Esophagus (tissue), 2 donors: ENCODE measurements around the gene DTNB. TPM values are rescaled to one million over a fixed set of nuclear protein-coding genes. Genes with fewer than 3 reads are reported as not detected.
"Not testable (repeated sequence)": the region's sequence is repeated elsewhere in the genome, so short reads cannot be mapped to it uniquely, and the experiment has no call there.

ENCODE experiments used
- H3K27ac ChIP-seq, 2 donors: one replicate each; pipeline ENCODE4 v1.5.1; 2013; ENCODE audit warnings: low read depth in 2 of 2, mild to moderate bottlenecking in 2 of 2, inconsistent platforms in 1 of 2, low read length in 1 of 2, moderate library complexity in 1 of 2
- H3K27me3 ChIP-seq, 2 donors: one replicate each; pipeline ENCODE4 v1.6.1; 2013; ENCODE audit warnings: low read length in 2 of 2, control low read depth in 1 of 2, mild to moderate bottlenecking in 1 of 2; ENCODE audit not compliant: insufficient read depth in 2 of 2, control insufficient read depth in 1 of 2
- H3K36me3 ChIP-seq, 2 donors: one replicate each; pipeline ENCODE4 v1.6.1; 2013; ENCODE audit warnings: low read length in 1 of 2; ENCODE audit not compliant: control insufficient read depth in 2 of 2, insufficient read depth in 2 of 2
- H3K4me1 ChIP-seq, 2 donors: one replicate each; pipeline ENCODE4 v1.6.1; 2013; ENCODE audit warnings: low read length in 1 of 2; ENCODE audit not compliant: control insufficient read depth in 2 of 2, insufficient read depth in 2 of 2
- H3K4me3 ChIP-seq, 2 donors: one replicate each; pipeline ENCODE4 v1.5.1; 2013; ENCODE audit warnings: low read length in 2 of 2, mild to moderate bottlenecking in 2 of 2, low read depth in 1 of 2, moderate library complexity in 1 of 2
- H3K9me3 ChIP-seq, 2 donors: one replicate each; pipeline ENCODE4 v1.6.1; 2013; ENCODE audit warnings: mild to moderate bottlenecking in 2 of 2, low read depth in 1 of 2, low read length in 1 of 2, moderate library complexity in 1 of 2; ENCODE audit not compliant: control insufficient read depth in 2 of 2, insufficient read depth in 1 of 2
- WGBS, 2 donors: extraction: QIAGEN DNeasy Blood & Tissue Kit; methylation state at CpG; one replicate each; pipeline ENCODE4 v1.1.7; 2013; 5-methylcytosine and 5-hydroxymethylcytosine counted together
- polyA plus RNA-seq, 2 donors: library from polyadenylated mRNA; stranded (reverse); fragments of 200-250 nt; gene quantifications; one replicate each; pipeline ENCODE4 v1.2.3, GENCODE V29; 2013
- donor health status: healthy with polysubstance abuse.
- donor health status: Bipolar disorder and iron deficiency.

DTNB gene
- polyA plus RNA-seq, 2 donors, result 7.9 to 13.9 TPM

GRCh38 chr2:25533771-25534170 lies 139.6 kb downstream of the DTNB start:
- not testable (repeated sequence) for H3K27me3 ChIP-seq, H3K9me3 ChIP-seq, H3K36me3 ChIP-seq, H3K4me1 ChIP-seq, H3K27ac ChIP-seq, H3K4me3 ChIP-seq
- 94 to 97% methylated on average over 5 of the region's 5 CpGs for WGBS, 2 donors

GRCh38 chr2:25532521-25532920 lies 140.9 kb downstream of the DTNB start:
- H3K4me1 ChIP-seq, result no peaks in the 10 kb centered on the region
- H3K36me3 ChIP-seq, result no peaks in the 10 kb centered on the region
- no peaks in the 10 kb centered on the region for H3K27me3 ChIP-seq
- H3K4me3 ChIP-seq, result no peak overlapping the region
- H3K27ac ChIP-seq, result no peak overlapping the region
- no peaks in the 10 kb centered on the region for H3K9me3 ChIP-seq
- WGBS, 2 donors, result 78 to 89% methylated on average over 2 of the region's 2 CpGs

- 93 to 95% methylated on average over 3 of the region's 3 CpGs for WGBS, 2 donors
- Histone ChIP-seq H3K36me3 (no peaks in the 10 kb centered on the region), H3K9me3 (no peaks in the 10 kb centered on the region), H3K27me3 (no peaks in the 10 kb centered on the region), H3K4me3 (no peak overlapping the region), H3K4me1 (no peaks in the 10 kb centered on the region), H3K27ac (no peak overlapping the region)
These were observed 144.3 kb downstream of the DTNB start for GRCh38 chr2:25529034-25529433.

- Histone ChIP-seq H3K27me3 (no peaks in the 10 kb centered on the region), H3K27ac (no peak overlapping the region), H3K4me3 (no peak overlapping the region), H3K4me1 (no peaks in the 10 kb centered on the region), H3K9me3 (no peaks in the 10 kb centered on the region), H3K36me3 (no peaks in the 10 kb centered on the region)
- 66 to 81% methylated on average over 4 of the region's 4 CpGs for WGBS, 2 donors
These were observed 145.2 kb downstream of the DTNB start for GRCh38 chr2:25528173-25528572.

- Histone ChIP-seq H3K4me1 (no peaks in the 10 kb centered on the region), H3K27me3 (no peaks in the 10 kb centered on the region), H3K4me3 (no peak overlapping the region), H3K36me3 (no peaks in the 10 kb centered on the region), H3K9me3 (no peaks in the 10 kb centered on the region), H3K27ac (no peak overlapping the region)
- WGBS, 2 donors, result 84 to 87% methylated on average over 5 of the region's 5 CpGs
These were observed 148.9 kb downstream of the DTNB start for GRCh38 chr2:25524507-25524906.

- WGBS, 2 donors, result 89 to 92% methylated on average over 4 of the region's 4 CpGs
- Histone ChIP-seq H3K9me3 (no peaks in the 10 kb centered on the region), H3K27ac (no peak overlapping the region), H3K4me1 (no peaks in the 10 kb centered on the region), H3K27me3 (no peaks in the 10 kb centered on the region), H3K36me3 (no peaks in the 10 kb centered on the region), H3K4me3 (no peak overlapping the region)
These were observed 150.3 kb downstream of the DTNB start for GRCh38 chr2:25523060-25523459.

- no peaks in the 10 kb centered on the region for H3K36me3 ChIP-seq
- H3K9me3 ChIP-seq, result no peaks in the 10 kb centered on the region
- WGBS, 2 donors, result 43 to 44% methylated on average over 10 of the region's 10 CpGs
- no peaks in the 10 kb centered on the region for H3K27me3 ChIP-seq
- H3K27ac ChIP-seq, result no peak overlapping the region
- H3K4me3 ChIP-seq, result no peak overlapping the region
- H3K4me1 ChIP-seq, result no peaks in the 10 kb centered on the region
These were observed 151.6 kb downstream of the DTNB start for GRCh38 chr2:25521665-25522387.

GRCh38 chr2:25521126-25521525 lies 152.3 kb downstream of the DTNB start:
- H3K27ac ChIP-seq, result no peak overlapping the region
- H3K36me3 ChIP-seq, result no peaks in the 10 kb centered on the region
- H3K27me3 ChIP-seq, result no peaks in the 10 kb centered on the region
- WGBS, 2 donors, result 77 to 84% methylated on average over 4 of the region's 4 CpGs
- H3K4me3 ChIP-seq, result no peak overlapping the region
- no peaks in the 10 kb centered on the region for H3K9me3 ChIP-seq
- H3K4me1 ChIP-seq, result no peaks in the 10 kb centered on the region

GRCh38 chr2:25517701-25518100 lies 155.7 kb downstream of the DTNB start:
- H3K9me3 ChIP-seq, result no peaks in the 10 kb centered on the region

GRCh38 chr2:25514043-25514637 lies 159.2 kb downstream of the DTNB start:
- no peaks in the 10 kb centered on the region for H3K4me1 ChIP-seq
- WGBS, 2 donors, result 82 to 84% methylated on average over 3 of the region's 3 CpGs
- H3K27me3 ChIP-seq, result no peaks in the 10 kb centered on the region
- H3K4me3 ChIP-seq, result no peak overlapping the region
- no peaks in the 10 kb centered on the region for H3K36me3 ChIP-seq
- H3K27ac ChIP-seq, result no peak overlapping the region
- no peaks in the 10 kb centered on the region for H3K9me3 ChIP-seq

More at GRCh38 chr2:25517701-25518100, 155.7 kb downstream of the DTNB start:
- Histone ChIP-seq H3K36me3 (no peaks in the 10 kb centered on the region), H3K27me3 (no peaks in the 10 kb centered on the region), H3K4me1 (no peaks in the 10 kb centered on the region), H3K27ac (no peak overlapping the region), H3K4me3 (no peak overlapping the region)
- 65 to 67% methylated on average over 4 of the region's 4 CpGs for WGBS, 2 donors
